CD4-positive, alpha-beta T cell treated with Interferon gamma for 1 hour (primary cell): ENCODE data around the gene LAMTOR2.
A peak's percentile ranks its signal among the peaks of the same experiment; 100 is the strongest.

Source experiments
- DNase-seq: peaks from one replicate; pipeline ENCODE4 v3.0.0-alpha.2; 2020

The LAMTOR2 gene

GRCh38 chr1:156100205-156100995 lies 45.8 kb downstream of the LAMTOR2 start:
- no peak for DNase-seq

- no peak for DNase-seq
Observed at GRCh38 chr1:156101880-156102279, 47.3 kb downstream of the LAMTOR2 start.

- DNase-seq: no peak
Observed at GRCh38 chr1:156102633-156103511, 48.3 kb downstream of the LAMTOR2 start.

- no peak for DNase-seq
Observed at GRCh38 chr1:156103521-156103947, 49.0 kb downstream of the LAMTOR2 start.

GRCh38 chr1:156104065-156104810 lies 49.7 kb downstream of the LAMTOR2 start:
- DNase-seq: peak; percentile 87

GRCh38 chr1:156104861-156105832 lies 50.6 kb downstream of the LAMTOR2 start:
- DNase-seq: no peak

- no peak for DNase-seq
Observed at GRCh38 chr1:156106624-156107488, 52.3 kb downstream of the LAMTOR2 start.

GRCh38 chr1:156108057-156108456 lies 53.5 kb downstream of the LAMTOR2 start:
- no peak for DNase-seq
